Common myeloid progenitor, CD34-positive (primary cell): Measurements from ENCODE around the gene PDLIM5.

Source experiments
- CTCF ChIA-PET: fragments of 350-600 bp; sonication (Branson Sonifier 250); formaldehyde crosslinking; loops from one replicate; lab custom pipeline; 2021; ENCODE audit warnings: antibody characterized with exemption; lab: Charles Lee
- POLR2A ChIA-PET: fragments of 350-600 bp; sonication (Branson Sonifier 250); formaldehyde crosslinking; loops from one replicate; lab custom pipeline; 2021; ENCODE audit warnings: antibody characterized with exemption; lab: Charles Lee
- DNase-seq, 3 donors: peaks; one replicate each; pipeline versions ENCODE4 v3.0.0 to v3.0.0-alpha.2; 2013
- H3K27ac ChIP-seq, 2 experiments: 1 replicate in 1 of 2; 2 replicates in 1 of 2; pipeline ENCODE4 v1.7.0; 2013; ENCODE audit warnings: inconsistent platforms in 2 of 2, low read length in 2 of 2, mild to moderate bottlenecking in 2 of 2, low read depth in 1 of 2, moderate library complexity in 1 of 2; ENCODE audit not compliant: severe bottlenecking in 2 of 2, insufficient read depth in 1 of 2, poor library complexity in 1 of 2
- H3K27me3 ChIP-seq, 5 experiments: replicated peaks in 2 of 5; 1 replicate in 3 of 5; 2 replicates in 2 of 5; pipeline versions ENCODE4 v1.6.1 to v1.7.0; 2013; ENCODE audit warnings: low read length in 4 of 5, mild to moderate bottlenecking in 2 of 5, moderate library complexity in 2 of 5, inconsistent platforms in 1 of 5; ENCODE audit not compliant: insufficient read depth in 5 of 5, control insufficient read depth in 4 of 5
- H3K36me3 ChIP-seq, 4 experiments: 1 replicate in 2 of 4; 2 replicates in 2 of 4; pipeline versions ENCODE4 v1.6.1 to v1.7.0; 2013; ENCODE audit warnings: low read length in 3 of 4, control low read depth in 1 of 4, mild to moderate bottlenecking in 1 of 4; ENCODE audit not compliant: control insufficient read depth in 4 of 4, insufficient read depth in 4 of 4
- H3K4me1 ChIP-seq, 4 experiments: 1 replicate in 3 of 4; 2 replicates in 1 of 4; pipeline versions ENCODE4 v1.6.1 to v1.7.1; 2013; ENCODE audit warnings: low read length in 3 of 4, mild to moderate bottlenecking in 3 of 4, control low read depth in 1 of 4, inconsistent platforms in 1 of 4, moderate library complexity in 1 of 4; ENCODE audit not compliant: control insufficient read depth in 4 of 4, insufficient read depth in 4 of 4; ENCODE audit errors: control extremely low read depth in 1 of 4
- H3K4me3 ChIP-seq, 7 experiments: 1 replicate in 4 of 7; 2 replicates in 3 of 7; pipeline versions ENCODE4 v1.5.1 to v1.7.0; 2013; ENCODE audit warnings: mild to moderate bottlenecking in 7 of 7, low read length in 6 of 7, moderate library complexity in 6 of 7, inconsistent platforms in 2 of 7, low read depth in 2 of 7, control low read depth in 1 of 7; ENCODE audit not compliant: insufficient read depth in 4 of 7, control insufficient read depth in 1 of 7; ENCODE audit errors: extremely low read depth in 1 of 7
- H3K9me3 ChIP-seq, 5 experiments: 1 replicate in 4 of 5; 2 replicates in 1 of 5; pipeline versions ENCODE4 v1.6.1 to v1.7.1; 2013; ENCODE audit warnings: low read length in 4 of 5, mild to moderate bottlenecking in 2 of 5, inconsistent platforms in 1 of 5, low read depth in 1 of 5, moderate library complexity in 1 of 5; ENCODE audit not compliant: control insufficient read depth in 4 of 5, insufficient read depth in 2 of 5; ENCODE audit errors: control extremely low read depth in 1 of 5
- WGBS: methylation state at CpG from one replicate; pipeline ENCODE4 v1.1.5; 2013; ENCODE audit not compliant: insufficient coverage; 5-methylcytosine and 5-hydroxymethylcytosine counted together

PDLIM5 gene

GRCh38 chr4:94488670-94489069 lies 36.9 kb downstream of the PDLIM5 start:
- no peak overlapping the region for H3K4me3 ChIP-seq
- POLR2A ChIA-PET, result no interaction called here
- CTCF ChIA-PET, result interaction anchor here (0.8 to 1.3 kb wide), 2 partner anchors 15 to 143 kb away, joined by 3 read pairs; no protein-coding TSS in a partner anchor
- peaks cover 0 to 2% (median under 1%) of the 10 kb centered on the region in 4 experiments for H3K36me3 ChIP-seq
- no peak for DNase-seq
- H3K9me3 ChIP-seq, result no peaks in the 10 kb centered on the region
- no peaks in the 10 kb centered on the region for H3K27me3 ChIP-seq
- H3K4me1 ChIP-seq, result no peaks in the 10 kb centered on the region
- H3K27ac ChIP-seq, result no peak overlapping the region
- WGBS, result 100% methylated on average over 3 of the region's 4 CpGs

DNA sequence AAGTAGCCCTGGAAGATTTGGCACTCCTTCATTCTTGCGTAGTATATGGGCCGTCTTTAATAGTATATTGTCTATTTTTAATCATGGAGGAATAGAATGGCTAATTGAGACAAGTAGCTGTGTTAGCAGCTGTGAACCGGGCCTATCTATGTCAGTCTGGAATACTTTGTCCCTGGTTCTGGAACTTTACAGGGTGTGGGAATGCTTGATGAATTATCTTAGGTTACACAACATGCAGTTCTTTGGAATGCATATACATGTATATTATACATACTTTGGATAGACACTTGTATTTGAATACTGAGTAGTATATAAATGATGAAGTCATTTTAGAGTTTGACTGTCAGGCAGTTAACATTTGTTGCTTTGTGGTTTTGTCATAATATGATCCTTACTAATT lies 37.4 kb downstream of the PDLIM5 start:
- Histone ChIP-seq H3K27ac (no peak overlapping the region), H3K4me3 (no peak overlapping the region), H3K27me3 (no peaks in the 10 kb centered on the region), H3K36me3 (peaks cover 0 to 2% (median under 1%) of the 10 kb centered on the region in 4 experiments), H3K9me3 (no peaks in the 10 kb centered on the region), H3K4me1 (no peaks in the 10 kb centered on the region)
- 100% methylated on average over 1 of the region's 3 CpGs for WGBS
- CTCF ChIA-PET, result interaction anchor here (1.2 to 1.3 kb wide), 2 partner anchors 28 to 143 kb away, joined by 3 read pairs; no protein-coding TSS in a partner anchor
- POLR2A ChIA-PET, result interaction anchor here (0.7 kb wide), 1 partner anchor 135 kb away, joined by 4 read pairs; no protein-coding TSS in a partner anchor
- DNase-seq, result no peak

DNA sequence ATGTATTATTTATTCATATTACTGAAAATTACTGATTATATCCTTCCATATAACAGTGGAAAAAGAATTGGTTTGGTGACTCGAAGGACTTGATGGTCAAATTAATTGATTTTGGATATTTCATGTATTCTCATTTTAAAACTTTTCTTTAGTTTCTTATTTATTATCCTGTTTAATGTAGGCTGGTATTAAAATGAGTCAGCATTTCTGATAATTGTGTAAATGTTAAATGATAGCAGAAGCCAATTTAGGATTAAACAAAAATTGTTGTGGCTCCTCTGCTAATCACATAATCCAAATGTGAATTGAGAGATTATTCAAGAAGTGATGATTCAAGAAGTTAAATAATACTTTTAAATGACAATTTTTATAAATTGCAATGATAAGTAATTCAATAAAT lies 38.7 kb downstream of the PDLIM5 start:
- WGBS, result no CpG with 5 or more reads among the region's 1 CpG
- Histone ChIP-seq H3K36me3 (peaks cover 0 to 2% (median 0%) of the 10 kb centered on the region in 4 experiments), H3K4me3 (no peak overlapping the region), H3K4me1 (no peaks in the 10 kb centered on the region), H3K9me3 (no peaks in the 10 kb centered on the region), H3K27me3 (no peaks in the 10 kb centered on the region), H3K27ac (no peak overlapping the region)
- CTCF ChIA-PET, result no interaction called here
- DNase-seq, result no peak
- POLR2A ChIA-PET, result no interaction called here

GRCh38 chr4:94491322-94491721 lies 39.6 kb downstream of the PDLIM5 start:
- Histone ChIP-seq H3K36me3 (peaks cover 0 to 2% (median 0%) of the 10 kb centered on the region in 4 experiments), H3K27me3 (no peaks in the 10 kb centered on the region), H3K9me3 (no peaks in the 10 kb centered on the region), H3K27ac (no peak overlapping the region), H3K4me1 (no peaks in the 10 kb centered on the region), H3K4me3 (no peak overlapping the region)
- POLR2A ChIA-PET, result no interaction called here
- no CpG with 5 or more reads among the region's 2 CpGs for WGBS
- DNase-seq, result no peak
- CTCF ChIA-PET, result no interaction called here

GRCh38 chr4:94495408-94495807 lies 43.7 kb downstream of the PDLIM5 start:
- Histone ChIP-seq H3K27ac (no peak overlapping the region), H3K4me1 (no peaks in the 10 kb centered on the region), H3K4me3 (no peak overlapping the region), H3K27me3 (no peaks in the 10 kb centered on the region), H3K36me3 (peaks cover 0 to 2% (median under 1%) of the 10 kb centered on the region in 4 experiments), H3K9me3 (no peaks in the 10 kb centered on the region)
- ChIA-PET CTCF (no interaction called here), POLR2A (interaction anchor here (0.7 kb wide), 1 partner anchor 59 kb away, joined by 6 read pairs; no protein-coding TSS in a partner anchor)
- no peak for DNase-seq
- WGBS, result 94% methylated on average over 2 of the region's 2 CpGs

DNA sequence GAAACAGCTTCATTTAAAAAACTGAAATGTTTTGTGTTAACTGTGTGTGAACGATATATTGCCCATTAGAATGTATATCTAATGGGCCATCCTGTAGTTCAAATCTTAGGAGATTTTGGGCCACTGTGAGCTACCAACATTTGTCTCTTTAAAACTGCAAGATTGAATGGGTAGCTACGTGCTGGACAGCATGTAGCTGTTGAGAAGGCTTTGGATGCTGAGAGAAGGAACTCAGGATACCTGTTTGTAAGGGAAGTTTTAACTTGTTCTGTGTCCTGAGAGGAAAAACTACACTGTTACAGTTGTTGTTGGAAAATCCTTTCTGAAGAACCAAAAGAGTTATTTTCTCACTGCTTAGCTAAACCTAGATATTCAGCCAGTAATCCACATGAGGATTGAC lies 45.9 kb downstream of the PDLIM5 start:
- no peaks in the 10 kb centered on the region for H3K9me3 ChIP-seq
- peaks cover 0 to 2% (median 0%) of the 10 kb centered on the region in 4 experiments for H3K36me3 ChIP-seq
- ChIA-PET POLR2A (no interaction called here), CTCF (no interaction called here)
- no peak overlapping the region for H3K27ac ChIP-seq
- H3K27me3 ChIP-seq, result no peaks in the 10 kb centered on the region
- H3K4me3 ChIP-seq, result no peak overlapping the region
- no peak for DNase-seq
- 100% methylated on average over 2 of the region's 2 CpGs for WGBS
- no peaks in the 10 kb centered on the region for H3K4me1 ChIP-seq

DNA sequence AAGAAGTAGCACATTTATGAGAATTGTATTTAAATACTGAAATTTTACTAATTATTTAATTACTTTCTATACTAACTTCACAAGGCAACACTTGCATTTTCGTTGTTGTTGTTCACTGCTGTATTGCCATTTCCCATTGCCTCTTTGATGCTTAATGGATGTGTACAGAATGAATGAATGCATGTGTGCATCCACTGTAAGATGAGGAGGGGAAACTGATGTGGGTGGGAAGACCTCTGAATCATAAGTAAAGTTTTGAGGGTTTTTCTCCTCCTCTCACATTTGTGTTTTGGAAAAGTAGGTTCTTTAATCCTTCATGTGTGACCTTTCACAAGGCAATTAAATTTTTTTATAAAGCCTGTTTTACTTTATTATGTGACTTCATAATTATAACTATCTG lies 46.8 kb downstream of the PDLIM5 start:
- no peaks in the 10 kb centered on the region for H3K4me1 ChIP-seq
- ChIA-PET CTCF (no interaction called here), POLR2A (no interaction called here)
- H3K27me3 ChIP-seq, result no peaks in the 10 kb centered on the region
- DNase-seq, result no peak
- WGBS, result no CpG with 5 or more reads among the region's 1 CpG
- H3K27ac ChIP-seq, result no peak overlapping the region
- no peaks in the 10 kb centered on the region for H3K9me3 ChIP-seq
- H3K4me3 ChIP-seq, result no peak overlapping the region
- peaks cover 0 to 2% (median 0%) of the 10 kb centered on the region in 4 experiments for H3K36me3 ChIP-seq
